NCI-H1092 (cell line): ENCODE results near the gene SNX20.

Source experiments
- DNase-seq: peaks from one replicate; lab custom pipeline; 2025; lab: John Stamatoyannopoulos, UW

The SNX20 gene

DNA sequence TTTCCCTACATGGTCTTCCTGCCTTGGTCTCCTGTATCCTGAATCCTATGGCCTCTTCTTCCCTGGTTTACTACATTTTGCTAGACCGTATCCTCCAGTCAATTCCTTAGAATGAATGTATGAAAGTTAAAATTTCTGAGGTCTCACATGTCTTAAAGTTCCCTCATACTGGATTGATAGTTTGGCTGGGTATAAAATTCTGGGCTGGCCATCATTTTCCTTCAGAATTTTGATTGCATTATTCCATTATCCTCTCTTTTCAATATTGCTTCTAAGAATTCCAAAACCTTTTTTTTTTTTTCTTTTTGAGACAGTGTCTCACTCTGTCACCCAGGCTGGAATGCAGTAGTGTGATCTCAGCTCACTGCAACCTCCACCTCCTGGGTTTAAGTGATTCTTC, 23.1 kb upstream of the SNX20 start:
- DNase-seq: no peak

DNA sequence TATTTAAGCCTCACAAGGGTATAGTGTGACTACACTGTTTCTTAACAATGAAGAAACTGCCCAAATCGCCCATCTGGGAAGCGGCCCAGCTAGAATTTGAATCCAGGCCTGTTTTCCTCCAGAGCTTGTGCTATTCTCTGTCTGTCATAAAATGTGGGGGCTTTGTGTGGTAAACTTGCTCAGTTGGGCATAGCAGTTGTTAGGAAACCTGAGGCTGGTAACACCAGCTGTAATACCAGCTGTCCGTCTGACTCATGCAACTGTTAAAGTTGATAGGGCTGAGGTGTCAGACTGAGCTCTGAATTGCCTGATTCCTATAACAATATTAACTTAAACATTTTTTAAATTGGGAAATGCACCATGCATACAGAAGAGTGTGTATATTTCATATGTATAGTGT, 21.6 kb upstream of the SNX20 start:
- DNase-seq: no peak

DNA sequence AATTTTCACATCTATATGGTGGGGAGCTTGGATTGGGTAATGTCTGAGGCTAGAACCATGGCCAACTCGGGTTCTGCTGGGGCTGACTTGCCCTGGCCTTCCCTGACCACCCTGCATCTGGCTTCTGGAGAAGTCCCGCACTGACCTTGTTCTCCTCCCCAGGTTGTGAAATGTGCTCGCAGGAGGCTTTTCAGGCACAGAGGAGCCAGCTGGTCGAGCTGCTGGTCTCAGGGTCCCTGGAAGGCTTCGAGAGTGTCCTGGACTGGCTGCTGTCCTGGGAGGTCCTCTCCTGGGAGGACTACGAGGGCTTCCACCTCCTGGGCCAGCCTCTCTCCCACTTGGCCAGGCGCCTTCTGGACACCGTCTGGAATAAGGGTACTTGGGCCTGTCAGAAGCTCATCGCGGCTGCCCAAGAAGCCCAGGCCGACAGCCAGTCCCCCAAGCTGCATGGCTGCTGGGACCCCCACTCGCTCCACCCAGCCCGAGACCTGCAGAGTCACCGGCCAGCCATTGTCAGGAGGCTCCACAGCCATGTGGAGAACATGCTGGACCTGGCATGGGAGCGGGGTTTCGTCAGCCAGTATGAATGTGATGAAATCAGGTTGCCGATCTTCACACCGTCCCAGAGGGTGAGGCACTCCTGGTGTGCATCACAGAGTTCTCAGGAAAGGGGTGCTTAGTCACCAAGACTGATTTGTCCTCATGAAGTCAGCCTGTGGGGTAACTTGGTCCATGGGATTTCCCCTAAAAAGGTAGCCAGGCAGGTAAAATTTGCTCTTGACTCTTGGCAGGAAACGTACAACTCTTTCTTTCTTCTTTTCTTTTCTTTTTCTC, 18.4 kb upstream of the SNX20 start:
- no peak for DNase-seq

DNA sequence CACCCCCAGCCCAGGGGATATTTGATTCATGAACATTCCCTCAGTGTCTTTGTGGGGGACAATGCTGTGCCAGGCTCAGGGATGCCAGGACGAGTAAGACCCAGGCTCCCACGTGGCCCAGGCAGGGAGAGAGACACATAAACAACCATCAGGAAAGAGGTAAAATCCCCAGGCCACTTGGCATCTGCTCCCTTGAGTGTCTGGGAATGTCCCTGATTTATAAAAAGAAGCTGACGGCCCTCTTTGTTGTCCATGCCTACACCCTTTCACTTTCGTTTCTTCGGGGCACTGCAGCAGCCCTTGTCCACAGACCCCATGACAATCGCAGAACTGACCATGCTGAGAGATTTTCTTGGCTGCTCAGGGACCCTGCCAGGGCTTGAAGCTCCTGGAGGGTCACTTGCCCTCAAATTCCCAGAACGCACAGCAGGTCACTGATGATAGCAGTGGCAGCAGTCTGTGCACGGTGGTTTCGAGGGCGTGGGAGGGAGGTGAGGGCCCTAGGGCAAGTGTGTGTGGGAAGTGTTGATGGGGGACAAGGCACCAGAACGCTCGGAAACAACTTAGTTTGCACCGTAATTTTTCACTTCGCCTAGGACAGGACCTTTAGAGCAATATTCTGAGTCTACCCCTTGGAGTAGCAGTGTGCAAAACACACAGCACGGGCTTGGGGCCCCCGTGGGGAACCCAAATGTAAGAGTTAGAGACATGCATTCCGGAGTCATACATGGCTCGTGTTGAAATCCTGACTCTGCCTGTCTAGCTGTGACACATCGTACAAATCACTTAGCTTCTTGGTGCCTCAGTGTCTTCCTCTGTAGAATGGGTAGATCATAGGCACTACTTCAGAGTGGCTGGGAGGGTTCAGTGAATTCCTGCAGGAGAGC, 17.0 kb upstream of the SNX20 start:
- DNase-seq: no peak

DNA sequence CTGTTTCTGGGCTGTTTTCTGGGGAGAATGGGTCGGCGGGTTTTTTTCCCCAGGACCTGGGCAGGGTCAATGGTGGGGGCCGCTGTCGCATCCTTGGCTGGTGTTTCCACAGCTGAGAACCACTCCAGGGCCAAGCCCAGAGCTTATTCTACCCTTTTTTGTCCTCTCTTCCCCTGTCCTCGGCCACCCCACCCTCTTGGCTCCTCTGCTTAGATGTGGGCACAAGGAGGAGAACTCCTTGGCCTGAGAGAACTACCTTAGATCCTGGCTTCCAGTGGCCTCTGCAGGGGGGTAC, 16.3 kb upstream of the SNX20 start:
- no peak for DNase-seq

DNA sequence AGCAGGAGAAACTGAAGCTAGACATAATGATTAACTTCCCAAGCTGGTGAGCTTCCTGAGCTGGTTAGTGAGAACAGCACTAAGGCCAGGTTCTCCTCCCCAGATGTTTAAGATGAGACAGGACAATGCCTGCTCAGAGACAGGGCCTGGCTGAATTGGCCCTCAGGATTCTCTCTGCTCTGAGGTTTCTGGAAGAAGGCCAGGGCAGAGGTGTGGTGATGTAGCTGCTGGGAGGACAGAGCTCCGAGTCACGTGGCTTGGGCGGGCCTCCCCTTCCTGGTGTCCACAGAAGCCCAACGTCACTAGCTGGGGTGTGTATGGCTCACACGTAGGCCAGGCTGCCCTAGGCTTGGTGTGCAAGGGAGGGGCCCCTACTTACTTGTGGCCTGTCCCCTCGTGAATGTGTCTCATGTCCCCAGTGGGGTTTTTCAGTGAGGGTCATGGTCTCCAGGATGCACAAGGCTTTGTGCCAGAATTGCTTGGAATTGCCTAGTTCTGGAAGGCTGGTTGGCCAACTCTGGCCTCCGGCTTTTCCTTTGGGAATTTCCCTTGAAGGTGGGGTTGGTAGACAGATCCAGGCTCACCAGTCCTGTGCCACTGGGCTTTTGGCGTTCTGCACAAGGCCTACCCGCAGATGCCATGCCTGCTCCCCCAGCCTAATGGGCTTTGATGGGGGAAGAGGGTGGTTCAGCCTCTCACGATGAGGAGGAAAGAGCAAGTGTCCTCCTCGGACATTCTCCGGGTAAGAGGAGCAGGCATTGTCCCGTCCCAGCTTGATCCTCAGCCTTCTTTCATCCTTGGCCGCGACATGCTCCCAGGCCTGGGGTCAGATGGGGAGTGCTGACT, 15.7 kb upstream of the SNX20 start:
- no peak for DNase-seq

DNA sequence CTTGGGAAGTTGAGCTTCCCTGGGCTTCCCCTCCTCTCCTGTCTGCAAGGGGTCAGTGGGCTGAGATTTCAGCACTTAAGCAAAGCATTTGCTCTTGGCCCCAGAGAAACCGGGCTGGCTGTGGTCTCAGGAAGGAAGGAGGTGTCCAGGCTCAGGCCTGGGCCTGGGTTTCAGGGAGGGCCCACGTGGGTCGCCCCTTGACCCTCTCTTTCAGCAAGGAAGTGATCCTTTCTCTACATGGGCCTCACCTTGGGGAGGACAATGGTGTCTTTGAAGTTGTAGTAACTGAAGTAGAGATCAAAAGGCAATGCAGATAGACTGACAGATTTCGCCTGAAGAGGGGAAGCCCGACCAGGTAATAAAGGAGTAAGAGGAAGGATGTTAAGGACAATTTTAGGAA, 15.0 kb upstream of the SNX20 start:
- DNase-seq: no peak

DNA sequence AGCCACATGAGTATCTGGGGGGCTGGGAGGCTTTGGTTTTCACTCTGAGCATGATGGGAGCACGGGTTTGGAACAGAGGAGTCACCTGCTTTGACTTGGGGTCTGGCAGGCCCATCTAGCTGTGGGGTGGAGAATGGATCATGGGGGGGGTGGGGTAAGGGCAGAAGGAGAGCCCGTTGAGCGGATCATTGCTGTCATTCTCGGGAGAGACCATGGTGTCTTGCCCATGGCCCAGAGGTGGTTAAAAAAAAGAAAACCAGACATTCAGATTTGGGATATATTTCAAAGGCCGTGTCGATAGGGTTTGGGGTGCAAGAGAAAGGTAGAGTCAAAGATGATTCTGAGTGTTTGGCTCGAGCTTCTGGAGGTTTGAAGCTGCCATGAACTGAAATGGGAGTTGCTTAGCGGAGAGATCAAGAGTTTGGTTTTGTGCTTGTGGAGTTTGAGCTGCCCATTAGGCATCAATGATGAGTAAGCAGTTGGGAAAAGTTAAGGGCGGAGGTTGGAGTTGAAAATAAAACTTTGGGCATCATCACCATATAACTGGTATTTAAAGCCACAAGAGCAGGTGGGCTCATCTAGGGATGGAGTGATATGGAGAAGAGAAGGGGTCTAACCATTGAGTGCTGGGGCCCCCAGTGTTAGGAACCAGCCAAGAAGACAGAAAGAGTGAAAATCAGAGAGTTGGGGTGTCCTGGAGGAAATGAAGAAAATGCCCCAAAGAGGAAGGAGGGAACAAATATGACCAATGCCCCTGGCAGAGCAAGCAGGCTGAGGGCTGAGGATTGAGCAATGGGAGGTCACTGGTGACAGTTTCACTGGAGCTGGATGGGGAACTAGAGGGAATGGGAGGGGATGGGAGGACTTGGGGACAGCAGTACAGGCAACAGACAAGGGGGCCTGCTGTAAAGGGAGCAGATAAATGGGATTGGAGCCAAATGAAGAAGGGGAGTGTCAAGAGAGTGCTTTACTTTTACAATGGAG, 14.2 kb upstream of the SNX20 start:
- DNase-seq: no peak

DNA sequence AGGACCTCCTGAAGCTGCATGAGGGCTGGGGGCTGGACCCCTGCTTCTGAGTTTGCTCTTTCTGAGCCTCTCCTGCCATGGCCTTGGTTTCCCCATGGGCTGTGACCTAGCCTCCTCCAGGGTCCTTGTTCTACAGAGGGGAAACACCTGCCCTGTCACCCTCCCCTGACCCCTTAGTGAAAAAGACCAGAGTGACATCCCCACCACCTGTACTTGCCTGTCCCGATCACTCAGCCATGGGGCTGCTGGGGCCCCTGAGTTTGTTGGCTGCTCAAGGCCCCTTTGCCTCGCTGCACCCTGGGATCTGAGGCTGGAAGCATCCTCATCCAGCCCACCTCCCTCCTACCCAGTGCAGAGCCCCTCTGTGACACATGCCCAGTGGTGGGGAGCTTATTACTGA, 13.1 kb upstream of the SNX20 start:
- no peak for DNase-seq

DNA sequence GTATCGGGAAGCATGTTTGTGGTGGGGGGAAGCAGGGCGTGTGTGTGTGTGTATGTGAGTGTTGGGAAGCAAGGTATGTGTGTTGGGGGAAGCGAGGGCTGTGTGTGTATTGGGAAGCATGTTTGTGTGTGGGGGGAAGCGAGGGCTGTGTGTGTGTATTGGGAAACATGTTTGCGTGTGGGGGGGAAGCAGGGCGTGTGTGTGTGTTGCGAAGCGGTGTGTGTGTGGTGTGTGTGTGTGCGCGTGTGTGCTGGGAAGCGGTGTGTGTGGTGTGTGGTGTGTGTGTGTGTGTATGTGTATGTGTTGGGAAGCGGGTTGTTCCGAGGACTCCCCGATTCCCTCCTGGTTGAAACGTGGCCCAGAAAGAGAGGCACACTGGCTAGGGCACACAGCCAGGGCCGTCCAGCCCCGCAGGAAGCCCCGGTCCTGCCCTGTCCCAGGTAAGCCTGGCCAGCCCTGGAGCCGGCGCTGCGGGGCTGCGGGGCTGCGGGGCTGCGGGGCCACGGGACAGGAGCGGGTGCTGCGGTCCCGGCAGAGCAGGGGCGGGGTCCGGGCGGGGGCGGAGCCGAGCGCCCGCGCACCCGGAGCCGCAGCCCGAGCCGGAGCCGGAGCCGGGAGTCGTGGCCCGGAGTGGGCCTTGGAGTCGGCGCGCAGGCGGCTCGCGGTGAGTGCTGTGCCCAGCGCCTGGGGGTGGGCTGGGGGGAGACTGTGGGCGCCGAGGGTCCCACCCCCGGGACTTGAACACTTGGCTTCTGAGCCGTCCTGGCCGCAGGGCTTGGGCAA, 12.1 kb upstream of the SNX20 start, which contains the start of gene NOD2:
Gene NOD2 (plus strand): TSS at position 608 of the 783 bp plus-strand sequence. CDS start 5,890 bp downstream, outside the sequence.
- no peak for DNase-seq

DNA sequence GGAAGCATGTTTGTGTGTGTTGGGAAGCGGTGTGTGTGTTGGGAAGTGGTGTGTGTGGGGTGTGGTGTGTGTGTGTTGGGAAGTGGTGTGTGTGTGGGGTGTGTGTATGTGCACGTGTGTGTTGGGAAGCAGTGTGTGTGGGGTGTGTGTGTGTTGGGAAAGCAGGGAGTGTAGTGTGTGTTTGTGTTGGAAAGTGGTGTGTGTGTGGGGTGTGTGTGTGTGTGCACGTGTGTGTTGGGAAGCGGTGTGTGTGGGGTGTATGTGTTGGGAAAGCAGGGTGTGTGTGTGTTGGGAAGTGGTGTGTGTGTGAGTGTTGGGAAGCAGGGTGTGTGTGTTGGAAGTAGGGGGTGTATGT, 11.5 kb upstream of the SNX20 start:
- no peak for DNase-seq

DNA sequence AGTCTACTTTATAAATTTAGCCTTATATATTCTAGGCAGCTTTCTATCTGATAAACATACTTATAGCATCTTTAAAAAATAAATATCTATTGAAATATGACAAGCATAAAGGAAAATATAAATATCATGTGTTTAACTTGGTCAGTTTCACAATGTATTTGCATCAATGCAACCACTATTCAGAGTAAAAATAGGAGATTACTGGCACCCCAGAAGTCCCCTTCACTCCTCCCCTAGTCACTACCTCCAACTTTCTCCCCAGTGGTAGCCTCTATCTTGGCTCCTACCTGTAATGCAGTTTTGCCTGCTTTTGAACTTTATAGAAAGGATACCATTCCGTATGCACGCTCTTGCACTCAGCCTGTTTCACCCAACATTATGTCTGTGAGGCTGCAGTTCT, 9.1 kb upstream of the SNX20 start:
- no peak for DNase-seq

DNA sequence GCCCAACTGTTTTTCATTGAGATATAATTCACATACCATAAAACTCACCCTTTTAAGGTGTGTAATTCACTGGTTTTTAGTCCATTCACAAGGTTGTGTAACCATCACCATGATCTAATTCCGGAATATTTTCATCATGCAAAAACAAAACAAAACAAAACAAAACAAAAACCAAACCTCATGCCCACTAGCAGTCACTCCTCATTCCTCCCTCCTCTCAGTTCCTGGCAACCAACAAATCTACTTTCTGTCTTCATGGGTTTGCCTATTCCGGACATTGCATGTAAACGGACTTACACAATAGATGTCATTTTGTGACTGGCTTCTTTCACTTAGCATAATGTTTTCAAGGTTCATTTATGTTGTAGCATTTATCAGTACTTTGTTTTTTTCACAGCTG, 7.8 kb upstream of the SNX20 start:
- DNase-seq: no peak

DNA sequence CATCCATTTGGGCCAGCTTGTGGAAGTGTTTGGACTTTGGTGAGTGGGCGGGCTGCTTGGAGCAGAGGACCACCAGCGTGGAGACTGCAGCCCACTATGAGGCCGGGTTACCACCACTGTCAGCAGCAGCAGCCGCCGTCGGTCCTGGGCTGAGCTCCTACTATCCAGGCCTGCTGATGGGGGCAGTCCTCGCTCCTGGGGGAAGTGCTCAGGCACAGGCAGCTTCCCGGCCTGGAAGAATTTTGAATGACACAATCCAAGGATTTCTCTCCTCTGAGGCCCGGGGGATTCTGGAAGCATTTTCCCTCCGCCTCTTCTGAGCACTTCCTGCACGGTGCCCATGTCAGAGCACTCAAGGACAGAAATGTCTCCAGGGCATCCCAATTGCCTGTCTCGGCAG, 7.0 kb upstream of the SNX20 start:
- DNase-seq: no peak

DNA sequence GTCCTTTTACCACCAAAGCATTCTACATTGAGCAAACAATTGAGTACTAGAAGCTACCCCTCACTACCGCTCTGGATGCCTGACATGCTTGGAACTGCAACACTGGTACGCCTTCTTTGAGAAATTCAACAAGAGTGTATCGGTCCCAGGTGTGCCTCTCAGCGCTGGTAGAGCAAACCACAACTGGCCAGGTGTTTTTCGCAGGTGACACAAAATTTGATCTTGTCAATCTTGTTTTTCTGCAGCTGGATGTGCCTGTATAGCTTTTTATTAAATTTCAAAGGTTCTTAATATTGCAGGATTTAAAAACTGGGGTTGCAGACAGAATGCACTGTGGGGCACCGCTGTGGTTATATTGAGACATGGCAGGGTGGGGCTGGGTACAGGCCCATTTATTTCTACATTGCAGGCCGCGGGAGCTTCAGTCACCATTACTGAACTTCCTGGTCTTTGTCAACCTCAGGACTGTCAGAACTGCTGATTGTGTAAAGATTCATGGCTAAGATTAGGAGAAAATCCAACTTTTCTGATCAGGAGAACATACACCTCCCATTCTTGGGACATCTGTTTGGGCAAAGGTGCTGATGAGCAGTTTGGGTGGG, 4.5 kb upstream of the SNX20 start:
- no peak for DNase-seq

DNA sequence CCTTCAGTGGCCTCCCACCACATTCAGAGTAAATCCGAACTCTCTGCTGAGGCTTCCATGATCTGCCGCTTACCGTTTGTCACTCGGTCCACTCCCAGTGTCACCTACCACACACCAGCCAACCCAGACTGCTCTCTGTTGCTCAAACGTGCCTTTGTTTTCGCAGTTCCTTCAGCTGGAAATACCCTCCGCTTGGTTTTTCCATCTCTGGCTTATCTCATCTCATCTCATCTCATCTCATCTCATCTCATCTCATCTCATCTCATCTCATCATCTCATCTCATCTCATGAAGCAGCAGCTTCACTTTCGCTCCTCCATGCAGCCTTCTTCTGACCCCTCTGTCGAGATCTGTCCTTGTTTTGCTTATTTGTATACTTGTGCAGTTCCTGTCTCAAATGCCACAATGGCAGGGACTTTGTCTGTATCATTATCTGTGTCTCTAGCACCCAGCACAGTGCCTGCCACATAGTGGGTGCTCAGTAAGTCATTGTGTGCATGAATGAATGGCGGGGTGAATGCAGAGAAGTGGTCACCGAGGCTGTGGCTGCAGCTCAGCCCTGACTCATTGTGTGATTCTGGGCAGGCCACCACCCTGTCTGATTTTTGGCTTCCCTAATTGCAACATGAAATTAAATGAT, 3.8 kb upstream of the SNX20 start:
- no peak for DNase-seq

DNA sequence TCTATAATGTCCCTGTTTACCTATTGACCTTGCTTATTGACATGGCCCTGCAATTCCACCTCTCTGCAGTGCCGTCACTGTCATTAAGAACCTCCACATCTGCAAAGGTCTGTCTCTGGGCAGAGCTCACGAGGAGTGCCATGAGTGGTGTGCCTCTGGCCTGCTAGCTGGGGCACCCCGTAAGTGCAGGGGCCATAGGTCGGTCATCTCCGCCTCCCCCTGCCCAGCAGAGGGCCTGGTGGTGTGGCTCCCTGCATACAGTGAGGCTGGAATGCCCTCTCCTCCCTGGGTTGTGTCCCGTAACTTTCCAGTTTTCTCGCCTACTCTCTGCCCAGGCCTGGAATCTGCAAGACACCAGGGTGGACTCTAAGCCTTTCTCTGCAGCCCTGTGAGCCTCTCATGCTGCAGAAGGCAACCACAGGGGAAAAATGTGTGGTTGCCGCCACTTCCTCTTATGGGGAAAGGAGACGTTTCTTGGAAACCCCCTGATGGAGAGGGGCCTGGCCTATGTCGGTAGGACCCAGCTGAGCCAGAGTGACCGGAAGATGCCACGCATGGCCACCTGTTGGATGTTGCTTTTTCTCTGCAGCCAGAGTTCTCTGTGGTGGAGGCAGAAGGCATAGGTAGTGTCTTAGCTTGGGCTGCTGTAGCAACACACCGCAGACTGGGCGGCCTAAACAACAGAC, 2.7 kb upstream of the SNX20 start:
- DNase-seq: no peak

DNA sequence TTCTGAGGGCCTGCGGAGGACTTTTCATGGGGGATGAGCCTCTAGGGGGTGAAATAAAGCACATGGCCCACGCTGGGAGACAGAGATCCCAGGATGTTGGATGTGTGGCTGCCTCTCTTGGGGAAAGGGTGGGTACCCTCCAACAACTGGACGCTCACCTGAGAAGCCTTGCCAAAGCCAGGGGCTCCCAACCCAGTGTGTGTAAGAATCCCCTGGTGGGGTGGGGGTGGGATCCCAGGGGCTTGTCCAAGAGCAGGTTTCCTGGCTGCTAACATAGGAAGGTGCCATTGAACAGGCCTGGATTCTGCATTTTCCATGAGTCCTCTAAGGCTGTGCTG, 587 bp downstream of the SNX20 start:
- no peak for DNase-seq
